Progenitor cell of endocrine pancreas (in vitro differentiated cells): ENCODE data around the gene CD4. TPM values are rescaled to one million over a fixed set of nuclear protein-coding genes. Genes with fewer than 3 reads are reported as not detected.

ENCODE experiments used
- DNase-seq: peaks from one replicate; pipeline ENCODE4 v3.0.0; 2021; ENCODE audit warnings: low spot score; ENCODE audit not compliant: unreplicated experiment
- H3K27ac Mint-ChIP-seq: 2 replicates; pipeline ENCODE4 v1.8.0; 2021; ENCODE audit warnings: mild to moderate bottlenecking, moderate library complexity, mixed read lengths
- H3K27me3 Mint-ChIP-seq: 2 replicates; pipeline ENCODE4 v1.8.0; 2021; ENCODE audit warnings: mixed read lengths
- H3K36me3 Mint-ChIP-seq: 2 replicates; pipeline ENCODE4 v1.8.0; 2022; ENCODE audit warnings: mixed read lengths; ENCODE audit not compliant: insufficient read depth
- H3K4me1 Mint-ChIP-seq: 2 replicates; pipeline ENCODE4 v1.8.0; 2021; ENCODE audit warnings: low read depth, mixed read lengths
- H3K4me3 Mint-ChIP-seq: 2 replicates; pipeline ENCODE4 v1.8.0; 2021; ENCODE audit warnings: low read depth, mild to moderate bottlenecking, moderate library complexity, mixed read lengths
- H3K9me3 Mint-ChIP-seq: 2 replicates; pipeline ENCODE4 v1.8.0; 2021; ENCODE audit warnings: low read depth, mixed read lengths
- CTCF ChIP-seq: fragments of 200-600 bp; sonication (generic); IDR thresholded peaks from one replicate; pipeline ENCODE4 v1.5.0; 2021; ENCODE audit warnings: antibody characterized with exemption, mild to moderate bottlenecking; ENCODE audit not compliant: unreplicated experiment
- total RNA-seq: library from RNA; stranded (reverse); gene quantifications from 2 replicates; pipeline ENCODE4 v1.2.1, GENCODE V29; 2021

The CD4 gene
- total RNA-seq, 1 donor from 2014 or later, result 1.5 TPM

- Mint-ChIP-seq H3K4me3 (no peak overlapping the region), H3K27ac (no peak overlapping the region)
These were observed 17.6 kb upstream of the CD4 start for GRCh38 chr12:6771509-6772330.

GRCh38 chr12:6772331-6772695 is 17.0 kb upstream of the CD4 start, which contains the start of gene LAG3:
Gene LAG3, plus strand, starts transcription at chr12:6772520. Its CDS starts 333 bp downstream, at chr12:6772853.
- H3K27me3 Mint-ChIP-seq, result peaks cover 58% of the 10 kb centered on the region
- no peak for TF ChIP-seq CTCF
- H3K36me3 Mint-ChIP-seq, result peaks cover 26% of the 10 kb centered on the region
- peaks cover 48% of the 10 kb centered on the region for H3K4me1 Mint-ChIP-seq
- no peak for DNase-seq
- no peaks in the 10 kb centered on the region for H3K9me3 Mint-ChIP-seq
- H3K4me3 Mint-ChIP-seq, result no peak within 1 kb of the TSS
- no peak within 1 kb of the TSS for H3K27ac Mint-ChIP-seq

More at GRCh38 chr12:6771509-6772330, 17.6 kb upstream of the CD4 start:
- DNase-seq, result no peak
- Mint-ChIP-seq H3K9me3 (no peaks in the 10 kb centered on the region), H3K36me3 (peaks cover 26% of the 10 kb centered on the region), H3K4me1 (peaks cover 49% of the 10 kb centered on the region), H3K27me3 (peaks cover 52% of the 10 kb centered on the region)
- no peak for TF ChIP-seq CTCF

GRCh38 chr12:6772726-6773589 is 16.4 kb upstream of the CD4 start:
- H3K27ac Mint-ChIP-seq, result no peak overlapping the region
- peaks cover 65% of the 10 kb centered on the region for H3K27me3 Mint-ChIP-seq
- peaks cover 26% of the 10 kb centered on the region for H3K36me3 Mint-ChIP-seq
- H3K4me3 Mint-ChIP-seq, result no peak overlapping the region
- DNase-seq, result no peak
- TF ChIP-seq CTCF, result no peak
- peaks cover 44% of the 10 kb centered on the region for H3K4me1 Mint-ChIP-seq
- no peaks in the 10 kb centered on the region for H3K9me3 Mint-ChIP-seq

- Mint-ChIP-seq H3K9me3 (no peaks in the 10 kb centered on the region), H3K4me1 (peaks cover 44% of the 10 kb centered on the region), H3K27me3 (peaks cover 73% of the 10 kb centered on the region), H3K4me3 (no peak overlapping the region), H3K36me3 (peaks cover 26% of the 10 kb centered on the region), H3K27ac (no peak overlapping the region)
- no peak for TF ChIP-seq CTCF
- DNase-seq, result no peak
These were observed 15.6 kb upstream of the CD4 start for GRCh38 chr12:6773590-6774351.
